ENCODE data around the gene SLC25A1.

The SLC25A1 gene

GRCh38 chr22:19136915-19137314 lies 41.6 kb downstream of the SLC25A1 start (continued):
- TF ChIP-seq GLIS3 (CRISPR knock-in tag; IDR thresholded peaks at IDR 0.05) (no peak), ARNTL (CRISPR knock-in tag; IDR thresholded peaks at IDR 0.05; ENCODE audit: borderline replicate concordance, low read depth) (no peak), ZNF565 (CRISPR knock-in tag; conservative IDR thresholded peaks at IDR 0.05; ENCODE audit: low read depth) (no peak), PATZ1 (CRISPR knock-in tag; IDR thresholded peaks at IDR 0.05; ENCODE audit: borderline replicate concordance) (no peak), ISL1 (CRISPR knock-in tag; IDR thresholded peaks at IDR 0.05) (no peak), BACH2 (CRISPR knock-in tag; IDR thresholded peaks at IDR 0.05; ENCODE audit: borderline replicate concordance) (no peak), ESRRG (CRISPR knock-in tag; IDR thresholded peaks at IDR 0.05) (no peak), ZNF70 (CRISPR knock-in tag; IDR thresholded peaks at IDR 0.05) (no peak), RARB (CRISPR knock-in tag; IDR thresholded peaks at IDR 0.05) (no peak), ZNF8 (CRISPR knock-in tag; IDR thresholded peaks at IDR 0.05) (no peak)

- no peak for ATAC-seq
- TF ChIP-seq SNAI2 (CRISPR knock-in tag; IDR thresholded peaks at IDR 0.05) (no peak), POU6F1 (CRISPR knock-in tag; IDR thresholded peaks at IDR 0.05; ENCODE audit: borderline replicate concordance, low read depth) (no peak), TCF4 (CRISPR knock-in tag; IDR thresholded peaks at IDR 0.05; ENCODE audit: borderline replicate concordance) (no peak), ARNTL (CRISPR knock-in tag; IDR thresholded peaks at IDR 0.05; ENCODE audit: borderline replicate concordance, low read depth) (no peak), CSDC2 (CRISPR knock-in tag; IDR thresholded peaks at IDR 0.05) (no peak), ISL1 (CRISPR knock-in tag; IDR thresholded peaks at IDR 0.05) (no peak), TSHZ2 (CRISPR knock-in tag; IDR thresholded peaks at IDR 0.05) (no peak), RARB (CRISPR knock-in tag; IDR thresholded peaks at IDR 0.05) (no peak), BACH2 (CRISPR knock-in tag; IDR thresholded peaks at IDR 0.05; ENCODE audit: borderline replicate concordance) (no peak), ZC3H10 (CRISPR knock-in tag; IDR thresholded peaks at IDR 0.05) (no peak), OSR1 (CRISPR knock-in tag; IDR thresholded peaks at IDR 0.05) (no peak), ZFP3 (CRISPR knock-in tag; IDR thresholded peaks at IDR 0.05) (no peak), TOX (CRISPR knock-in tag; IDR thresholded peaks at IDR 0.05; ENCODE audit: borderline replicate concordance) (no peak), ZNF70 (CRISPR knock-in tag; IDR thresholded peaks at IDR 0.05) (no peak), ZNF8 (CRISPR knock-in tag; IDR thresholded peaks at IDR 0.05) (no peak), CSRNP3 (CRISPR knock-in tag; IDR thresholded peaks at IDR 0.05) (no peak), ZFP30 (CRISPR knock-in tag; IDR thresholded peaks at IDR 0.05) (no peak)
- TF ChIP-seq, protein P1, sequence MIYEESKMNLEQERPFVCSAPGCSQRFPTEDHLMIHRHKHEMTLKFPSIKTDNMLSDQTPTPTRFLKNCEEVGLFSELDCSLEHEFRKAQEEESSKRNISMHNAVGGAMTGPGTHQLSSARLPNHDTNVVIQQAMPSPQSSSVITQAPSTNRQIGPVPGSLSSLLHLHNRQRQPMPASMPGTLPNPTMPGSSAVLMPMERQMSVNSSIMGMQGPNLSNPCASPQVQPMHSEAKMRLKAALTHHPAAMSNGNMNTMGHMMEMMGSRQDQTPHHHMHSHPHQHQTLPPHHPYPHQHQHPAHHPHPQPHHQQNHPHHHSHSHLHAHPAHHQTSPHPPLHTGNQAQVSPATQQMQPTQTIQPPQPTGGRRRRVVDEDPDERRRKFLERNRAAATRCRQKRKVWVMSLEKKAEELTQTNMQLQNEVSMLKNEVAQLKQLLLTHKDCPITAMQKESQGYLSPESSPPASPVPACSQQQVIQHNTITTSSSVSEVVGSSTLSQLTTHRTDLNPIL (CRISPR knock-in tag; IDR thresholded peaks at IDR 0.05; ENCODE audit: low read depth) = no peak
These were observed 43.7 kb downstream of the SLC25A1 start for GRCh38 chr22:19134874-19135273.
